SK-N-SH treated with all-trans-retinoic acid at 6 μM for 48 hours (cell line): ENCODE data around the gene ADD3.

Experiments used
- RARB ChIP-seq: fragments of 250-450 bp; sonication (Bioruptor Pico); IDR thresholded peaks from 2 replicates; pipeline ENCODE4 v1.8.0; 2021; ENCODE audit warnings: mild to moderate bottlenecking, moderate library complexity
- ZNF565 ChIP-seq: fragments of 450-650 bp; formaldehyde crosslinking; conservative IDR thresholded peaks from 2 replicates; pipeline ENCODE4 v1.5.0; 2020; ENCODE audit warnings: low read depth, mild to moderate bottlenecking, moderate library complexity
- ZNF8 ChIP-seq: fragments of 450-650 bp; formaldehyde crosslinking; IDR thresholded peaks from 2 replicates; pipeline ENCODE4 v1.5.0; 2020; ENCODE audit warnings: mild to moderate bottlenecking, moderate library complexity
- TF ChIP-seq, protein P1 (sequence below): fragments of 250-450 bp; sonication (Bioruptor Pico); IDR thresholded peaks from 2 replicates; pipeline ENCODE4 v1.5.1; 2021; ENCODE audit warnings: mild to moderate bottlenecking, moderate library complexity
- TF ChIP-seq, protein P2 (sequence below): fragments of 250-450 bp; sonication (Bioruptor Pico); IDR thresholded peaks from 2 replicates; pipeline ENCODE4 v1.8.0; 2020; ENCODE audit warnings: mild to moderate bottlenecking, moderate library complexity, borderline replicate concordance
- TF ChIP-seq, protein P3 (sequence below): fragments of 250-450 bp; sonication (Bioruptor Pico); IDR thresholded peaks from 2 replicates; pipeline ENCODE4 v1.5.1; 2020; ENCODE audit warnings: low read depth, mild to moderate bottlenecking, moderate library complexity

DNA sequence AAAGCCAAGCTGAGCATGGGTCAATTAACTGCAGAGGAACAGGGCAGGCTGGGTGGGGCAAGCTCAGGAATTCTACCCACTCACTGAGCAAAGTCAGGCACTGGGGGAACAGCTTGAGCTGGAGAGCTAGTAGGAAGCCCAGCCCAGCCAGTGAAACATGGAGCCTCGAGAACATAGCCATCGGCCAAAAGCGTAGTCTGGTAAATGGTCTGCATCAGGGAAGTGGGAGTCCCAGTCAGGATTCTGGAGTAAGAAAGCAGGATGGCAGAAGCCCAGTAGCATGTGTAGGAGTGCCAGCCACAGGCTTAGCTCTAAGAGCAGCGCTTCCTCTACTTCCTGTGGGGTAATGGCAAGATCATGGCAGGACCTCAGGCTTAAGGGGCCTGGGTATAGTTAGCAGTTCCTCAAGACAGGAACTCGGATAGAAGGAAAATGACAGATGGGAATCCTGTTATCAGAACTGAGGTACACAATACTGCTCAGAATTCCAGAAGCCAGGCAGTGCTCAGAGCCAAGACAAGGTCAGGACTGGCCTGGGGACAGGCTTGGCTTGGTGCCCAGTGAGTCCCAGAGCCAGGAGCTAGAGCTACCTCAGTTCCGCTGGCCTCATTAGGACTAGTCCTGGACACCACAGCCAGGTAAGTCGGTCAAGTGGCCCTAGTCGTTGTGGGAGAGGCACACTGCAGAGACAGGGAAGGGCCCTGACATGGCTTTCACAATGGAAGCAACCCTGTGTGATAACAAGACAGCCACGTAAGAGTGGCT lies 134.3 kb downstream of the ADD3 start:
- TF ChIP-seq ZNF565 (CRISPR knock-in tag) (no peak), RARB (CRISPR knock-in tag) (no peak), ZNF8 (CRISPR knock-in tag) (no peak)
- TF ChIP-seq, protein P1, sequence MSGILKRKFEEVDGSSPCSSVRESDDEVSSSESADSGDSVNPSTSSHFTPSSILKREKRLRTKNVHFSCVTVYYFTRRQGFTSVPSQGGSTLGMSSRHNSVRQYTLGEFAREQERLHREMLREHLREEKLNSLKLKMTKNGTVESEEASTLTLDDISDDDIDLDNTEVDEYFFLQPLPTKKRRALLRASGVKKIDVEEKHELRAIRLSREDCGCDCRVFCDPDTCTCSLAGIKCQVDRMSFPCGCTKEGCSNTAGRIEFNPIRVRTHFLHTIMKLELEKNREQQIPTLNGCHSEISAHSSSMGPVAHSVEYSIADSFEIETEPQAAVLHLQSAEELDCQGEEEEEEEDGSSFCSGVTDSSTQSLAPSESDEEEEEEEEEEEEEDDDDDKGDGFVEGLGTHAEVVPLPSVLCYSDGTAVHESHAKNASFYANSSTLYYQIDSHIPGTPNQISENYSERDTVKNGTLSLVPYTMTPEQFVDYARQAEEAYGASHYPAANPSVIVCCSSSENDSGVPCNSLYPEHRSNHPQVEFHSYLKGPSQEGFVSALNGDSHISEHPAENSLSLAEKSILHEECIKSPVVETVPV (CRISPR knock-in tag), result no peak
- TF ChIP-seq, protein P2, sequence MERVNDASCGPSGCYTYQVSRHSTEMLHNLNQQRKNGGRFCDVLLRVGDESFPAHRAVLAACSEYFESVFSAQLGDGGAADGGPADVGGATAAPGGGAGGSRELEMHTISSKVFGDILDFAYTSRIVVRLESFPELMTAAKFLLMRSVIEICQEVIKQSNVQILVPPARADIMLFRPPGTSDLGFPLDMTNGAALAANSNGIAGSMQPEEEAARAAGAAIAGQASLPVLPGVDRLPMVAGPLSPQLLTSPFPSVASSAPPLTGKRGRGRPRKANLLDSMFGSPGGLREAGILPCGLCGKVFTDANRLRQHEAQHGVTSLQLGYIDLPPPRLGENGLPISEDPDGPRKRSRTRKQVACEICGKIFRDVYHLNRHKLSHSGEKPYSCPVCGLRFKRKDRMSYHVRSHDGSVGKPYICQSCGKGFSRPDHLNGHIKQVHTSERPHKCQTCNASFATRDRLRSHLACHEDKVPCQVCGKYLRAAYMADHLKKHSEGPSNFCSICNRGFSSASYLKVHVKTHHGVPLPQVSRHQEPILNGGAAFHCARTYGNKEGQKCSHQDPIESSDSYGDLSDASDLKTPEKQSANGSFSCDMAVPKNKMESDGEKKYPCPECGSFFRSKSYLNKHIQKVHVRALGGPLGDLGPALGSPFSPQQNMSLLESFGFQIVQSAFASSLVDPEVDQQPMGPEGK, result no peak
- TF ChIP-seq, protein P3, sequence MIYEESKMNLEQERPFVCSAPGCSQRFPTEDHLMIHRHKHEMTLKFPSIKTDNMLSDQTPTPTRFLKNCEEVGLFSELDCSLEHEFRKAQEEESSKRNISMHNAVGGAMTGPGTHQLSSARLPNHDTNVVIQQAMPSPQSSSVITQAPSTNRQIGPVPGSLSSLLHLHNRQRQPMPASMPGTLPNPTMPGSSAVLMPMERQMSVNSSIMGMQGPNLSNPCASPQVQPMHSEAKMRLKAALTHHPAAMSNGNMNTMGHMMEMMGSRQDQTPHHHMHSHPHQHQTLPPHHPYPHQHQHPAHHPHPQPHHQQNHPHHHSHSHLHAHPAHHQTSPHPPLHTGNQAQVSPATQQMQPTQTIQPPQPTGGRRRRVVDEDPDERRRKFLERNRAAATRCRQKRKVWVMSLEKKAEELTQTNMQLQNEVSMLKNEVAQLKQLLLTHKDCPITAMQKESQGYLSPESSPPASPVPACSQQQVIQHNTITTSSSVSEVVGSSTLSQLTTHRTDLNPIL (CRISPR knock-in tag), result no peak
